Fibroblast of lung (primary cell): Measurements from ENCODE around the gene FBL.

Source experiments
- EZH2 ChIP-seq: IDR thresholded peaks from 2 replicates; pipeline ENCODE4 v1.5.1; 2012; ENCODE audit warnings: low read length, control low read depth, mild to moderate bottlenecking; ENCODE audit errors: missing control alignments
- TF ChIP-seq, protein P1 (sequence below), 2 donors: IDR thresholded peaks in 1 of 2; conservative IDR thresholded peaks in 1 of 2; 1 replicate in 1 of 2; 2 replicates in 1 of 2; pipeline ENCODE4 v1.5.1; 2011 to 2012; ENCODE audit warnings: low read length in 2 of 2, control low read depth in 1 of 2, inconsistent platforms in 1 of 2, low read depth in 1 of 2, mild to moderate bottlenecking in 1 of 2

DNA sequence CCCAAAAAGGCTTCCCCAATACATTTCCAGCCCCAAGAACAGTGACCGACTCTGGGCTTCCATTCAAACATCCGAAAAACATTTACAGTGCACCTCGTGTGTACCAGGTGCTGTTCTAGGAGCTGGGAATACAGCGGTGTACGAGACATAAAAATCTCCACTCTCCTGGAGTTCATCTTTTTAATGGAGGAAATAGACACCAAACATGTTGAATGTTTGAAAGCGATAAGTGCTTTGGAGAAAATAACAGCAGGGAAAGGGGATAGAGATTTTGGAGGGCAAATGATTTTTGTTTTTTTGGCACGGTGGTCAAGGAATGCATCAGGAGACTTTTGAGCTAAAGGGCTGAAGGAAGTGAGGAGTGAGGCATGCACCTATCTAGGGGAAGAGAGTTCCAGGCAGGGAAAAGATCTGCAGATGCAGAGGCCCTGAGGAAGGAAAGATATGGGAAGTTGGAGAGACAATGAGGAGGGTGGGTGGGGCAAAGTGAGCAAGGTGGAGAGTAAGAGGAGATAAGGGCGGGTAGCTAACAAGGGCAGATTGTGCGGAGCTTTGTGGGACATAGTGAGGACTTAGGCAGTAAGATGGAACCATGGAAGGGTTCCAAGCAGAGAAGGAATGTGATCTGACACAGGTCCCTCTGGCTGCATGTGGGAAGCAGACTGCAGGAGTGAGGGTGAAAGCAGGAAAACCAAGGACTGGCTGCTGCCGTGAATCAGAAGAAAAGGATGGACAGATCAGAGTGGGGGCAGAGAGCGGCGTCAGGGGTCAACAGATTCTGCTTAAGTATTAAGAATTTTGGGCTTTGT, 703 bp upstream of the FBL start:
- TF ChIP-seq, protein P1, sequence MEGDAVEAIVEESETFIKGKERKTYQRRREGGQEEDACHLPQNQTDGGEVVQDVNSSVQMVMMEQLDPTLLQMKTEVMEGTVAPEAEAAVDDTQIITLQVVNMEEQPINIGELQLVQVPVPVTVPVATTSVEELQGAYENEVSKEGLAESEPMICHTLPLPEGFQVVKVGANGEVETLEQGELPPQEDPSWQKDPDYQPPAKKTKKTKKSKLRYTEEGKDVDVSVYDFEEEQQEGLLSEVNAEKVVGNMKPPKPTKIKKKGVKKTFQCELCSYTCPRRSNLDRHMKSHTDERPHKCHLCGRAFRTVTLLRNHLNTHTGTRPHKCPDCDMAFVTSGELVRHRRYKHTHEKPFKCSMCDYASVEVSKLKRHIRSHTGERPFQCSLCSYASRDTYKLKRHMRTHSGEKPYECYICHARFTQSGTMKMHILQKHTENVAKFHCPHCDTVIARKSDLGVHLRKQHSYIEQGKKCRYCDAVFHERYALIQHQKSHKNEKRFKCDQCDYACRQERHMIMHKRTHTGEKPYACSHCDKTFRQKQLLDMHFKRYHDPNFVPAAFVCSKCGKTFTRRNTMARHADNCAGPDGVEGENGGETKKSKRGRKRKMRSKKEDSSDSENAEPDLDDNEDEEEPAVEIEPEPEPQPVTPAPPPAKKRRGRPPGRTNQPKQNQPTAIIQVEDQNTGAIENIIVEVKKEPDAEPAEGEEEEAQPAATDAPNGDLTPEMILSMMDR (conservative IDR thresholded peaks at IDR 0.05 in 1 of 2, IDR thresholded peaks at IDR 0.05 in 1 of 2; ENCODE audit: low read depth in 1 of 2, low read length in 2 of 2): no peak
- TF ChIP-seq EZH2: no peak
